ENCODE data around the gene FSTL4. TPM values are rescaled to one million over a fixed set of nuclear protein-coding genes. Genes with fewer than 3 reads are reported as not detected.

The FSTL4 gene
- total and polyA plus RNA-seq, 4 donors = 0.02 to 0.18 TPM; not detected in 2

GRCh38 chr5:133321286-133321832, 291.0 kb downstream of the FSTL4 start:
- TF ChIP-seq, protein P1, sequence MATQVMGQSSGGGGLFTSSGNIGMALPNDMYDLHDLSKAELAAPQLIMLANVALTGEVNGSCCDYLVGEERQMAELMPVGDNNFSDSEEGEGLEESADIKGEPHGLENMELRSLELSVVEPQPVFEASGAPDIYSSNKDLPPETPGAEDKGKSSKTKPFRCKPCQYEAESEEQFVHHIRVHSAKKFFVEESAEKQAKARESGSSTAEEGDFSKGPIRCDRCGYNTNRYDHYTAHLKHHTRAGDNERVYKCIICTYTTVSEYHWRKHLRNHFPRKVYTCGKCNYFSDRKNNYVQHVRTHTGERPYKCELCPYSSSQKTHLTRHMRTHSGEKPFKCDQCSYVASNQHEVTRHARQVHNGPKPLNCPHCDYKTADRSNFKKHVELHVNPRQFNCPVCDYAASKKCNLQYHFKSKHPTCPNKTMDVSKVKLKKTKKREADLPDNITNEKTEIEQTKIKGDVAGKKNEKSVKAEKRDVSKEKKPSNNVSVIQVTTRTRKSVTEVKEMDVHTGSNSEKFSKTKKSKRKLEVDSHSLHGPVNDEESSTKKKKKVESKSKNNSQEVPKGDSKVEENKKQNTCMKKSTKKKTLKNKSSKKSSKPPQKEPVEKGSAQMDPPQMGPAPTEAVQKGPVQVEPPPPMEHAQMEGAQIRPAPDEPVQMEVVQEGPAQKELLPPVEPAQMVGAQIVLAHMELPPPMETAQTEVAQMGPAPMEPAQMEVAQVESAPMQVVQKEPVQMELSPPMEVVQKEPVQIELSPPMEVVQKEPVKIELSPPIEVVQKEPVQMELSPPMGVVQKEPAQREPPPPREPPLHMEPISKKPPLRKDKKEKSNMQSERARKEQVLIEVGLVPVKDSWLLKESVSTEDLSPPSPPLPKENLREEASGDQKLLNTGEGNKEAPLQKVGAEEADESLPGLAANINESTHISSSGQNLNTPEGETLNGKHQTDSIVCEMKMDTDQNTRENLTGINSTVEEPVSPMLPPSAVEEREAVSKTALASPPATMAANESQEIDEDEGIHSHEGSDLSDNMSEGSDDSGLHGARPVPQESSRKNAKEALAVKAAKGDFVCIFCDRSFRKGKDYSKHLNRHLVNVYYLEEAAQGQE (IDR thresholded peaks at IDR 0.05) = no peak
- TF ChIP-seq, protein P2, sequence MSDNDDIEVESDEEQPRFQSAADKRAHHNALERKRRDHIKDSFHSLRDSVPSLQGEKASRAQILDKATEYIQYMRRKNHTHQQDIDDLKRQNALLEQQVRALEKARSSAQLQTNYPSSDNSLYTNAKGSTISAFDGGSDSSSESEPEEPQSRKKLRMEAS (IDR thresholded peaks at IDR 0.05) = no peak
- no peak for TF ChIP-seq JUND (IDR thresholded peaks at IDR 0.05)
- TF ChIP-seq NR2F2 (IDR thresholded peaks at IDR 0.05) = no peak
- TF ChIP-seq RXRA (IDR thresholded peaks at IDR 0.05) = no peak
- TF ChIP-seq, protein P3, sequence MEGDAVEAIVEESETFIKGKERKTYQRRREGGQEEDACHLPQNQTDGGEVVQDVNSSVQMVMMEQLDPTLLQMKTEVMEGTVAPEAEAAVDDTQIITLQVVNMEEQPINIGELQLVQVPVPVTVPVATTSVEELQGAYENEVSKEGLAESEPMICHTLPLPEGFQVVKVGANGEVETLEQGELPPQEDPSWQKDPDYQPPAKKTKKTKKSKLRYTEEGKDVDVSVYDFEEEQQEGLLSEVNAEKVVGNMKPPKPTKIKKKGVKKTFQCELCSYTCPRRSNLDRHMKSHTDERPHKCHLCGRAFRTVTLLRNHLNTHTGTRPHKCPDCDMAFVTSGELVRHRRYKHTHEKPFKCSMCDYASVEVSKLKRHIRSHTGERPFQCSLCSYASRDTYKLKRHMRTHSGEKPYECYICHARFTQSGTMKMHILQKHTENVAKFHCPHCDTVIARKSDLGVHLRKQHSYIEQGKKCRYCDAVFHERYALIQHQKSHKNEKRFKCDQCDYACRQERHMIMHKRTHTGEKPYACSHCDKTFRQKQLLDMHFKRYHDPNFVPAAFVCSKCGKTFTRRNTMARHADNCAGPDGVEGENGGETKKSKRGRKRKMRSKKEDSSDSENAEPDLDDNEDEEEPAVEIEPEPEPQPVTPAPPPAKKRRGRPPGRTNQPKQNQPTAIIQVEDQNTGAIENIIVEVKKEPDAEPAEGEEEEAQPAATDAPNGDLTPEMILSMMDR (IDR thresholded peaks at IDR 0.05; ENCODE audit: low read depth, low read length, missing input control) = no peak
- TF ChIP-seq EGR1 (IDR thresholded peaks at IDR 0.05; ENCODE audit: low read depth in 2 of 2) = no peak
- no peak for TF ChIP-seq HNF4A (conservative IDR thresholded peaks at IDR 0.05)
- TF ChIP-seq FOXA2 (IDR thresholded peaks at IDR 0.05) = no peak
- TF ChIP-seq TAF1 (conservative IDR thresholded peaks at IDR 0.05) = no peak
- TF ChIP-seq FOXA1 (IDR thresholded peaks at IDR 0.05) = no peak
- no peak for TF ChIP-seq RAD21 (IDR thresholded peaks at IDR 0.05)
- TF ChIP-seq ATF3 (IDR thresholded peaks at IDR 0.05) = no peak
- no peak overlapping the region for H3K9ac ChIP-seq (ENCODE audit: low read depth in 1 of 2, low read length in 2 of 2)
- no peaks in the 10 kb centered on the region for H3K9me3 ChIP-seq (ENCODE audit: control insufficient read depth in 4 of 4, low read length in 3 of 4)
- H3K27ac ChIP-seq (ENCODE audit: low read depth in 1 of 2, low read length in 2 of 2) = no peak overlapping the region
- no peak overlapping the region for H3K4me3 ChIP-seq (ENCODE audit: low read depth in 1 of 3, low read length in 3 of 3)
- H3K4me1 ChIP-seq (ENCODE audit: control insufficient read depth in 4 of 4, insufficient read depth in 4 of 4, low read length in 3 of 4) = peaks cover 5 to 14% (median 12%) of the 10 kb centered on the region in 4 donors
- no peaks in the 10 kb centered on the region for H3K36me3 ChIP-seq (ENCODE audit: control insufficient read depth in 4 of 4, insufficient read depth in 3 of 4, low read depth in 1 of 4, low read length in 3 of 4)
- H3K27me3 ChIP-seq (ENCODE audit: control insufficient read depth in 4 of 4, insufficient read depth in 4 of 4, low read length in 3 of 4) = no peaks in the 10 kb centered on the region
- DNase-seq (ENCODE audit: low spot score) = no peak
- 92% methylated on average over 13 of the region's 13 CpGs for WGBS

- no peak overlapping the region for H3K9ac ChIP-seq (ENCODE audit: low read depth in 1 of 2, low read length in 2 of 2)
- H3K9me3 ChIP-seq (ENCODE audit: control insufficient read depth in 4 of 4, low read length in 3 of 4) = no peaks in the 10 kb centered on the region
- WGBS = 78% methylated on average over 5 of the region's 5 CpGs
- H3K27ac ChIP-seq (ENCODE audit: low read depth in 1 of 2, low read length in 2 of 2) = no peak overlapping the region
- H3K27me3 ChIP-seq (ENCODE audit: control insufficient read depth in 4 of 4, insufficient read depth in 4 of 4, low read length in 3 of 4) = no peaks in the 10 kb centered on the region
- peaks cover 5 to 14% (median 12%) of the 10 kb centered on the region in 4 donors for H3K4me1 ChIP-seq (ENCODE audit: control insufficient read depth in 4 of 4, insufficient read depth in 4 of 4, low read length in 3 of 4)
- no peaks in the 10 kb centered on the region for H3K36me3 ChIP-seq (ENCODE audit: control insufficient read depth in 4 of 4, insufficient read depth in 3 of 4, low read depth in 1 of 4, low read length in 3 of 4)
- no peak for DNase-seq (ENCODE audit: low spot score)
- H3K4me3 ChIP-seq (ENCODE audit: low read depth in 1 of 3, low read length in 3 of 3) = no peak overlapping the region
- TF ChIP-seq NR2F2 (IDR thresholded peaks at IDR 0.05) (no peak), JUND (IDR thresholded peaks at IDR 0.05) (no peak), RXRA (IDR thresholded peaks at IDR 0.05) (no peak), RAD21 (IDR thresholded peaks at IDR 0.05) (peak in 1 of 2 donors; percentile 34), GABPA (IDR thresholded peaks at IDR 0.05 in 1 of 2, conservative IDR thresholded peaks at IDR 0.05 in 1 of 2) (no peak), FOXA1 (IDR thresholded peaks at IDR 0.05) (no peak), ATF3 (IDR thresholded peaks at IDR 0.05) (no peak), YY1 (IDR thresholded peaks at IDR 0.05) (no peak), EGR1 (IDR thresholded peaks at IDR 0.05; ENCODE audit: low read depth in 2 of 2) (no peak), TAF1 (conservative IDR thresholded peaks at IDR 0.05) (no peak), ZBTB33 (IDR thresholded peaks at IDR 0.05) (no peak)
- TF ChIP-seq, protein P2 (IDR thresholded peaks at IDR 0.05) = no peak
- TF ChIP-seq, protein P1 (IDR thresholded peaks at IDR 0.05) = no peak
These were observed 292.3 kb downstream of the FSTL4 start for GRCh38 chr5:133319905-133320520.

Data from liver (tissue), 9 donors.